WTC11 (cell line): ENCODE data around the gene RITA1.

Source experiments
- ATF2 ChIP-seq: sonication (generic); formaldehyde crosslinking; IDR thresholded peaks from 2 replicates; pipeline ENCODE4 v1.8.1; 2022; ENCODE audit warnings: low read depth, missing genetic modification reagents, borderline replicate concordance
- CREM ChIP-seq: sonication (generic); formaldehyde crosslinking; IDR thresholded peaks from 2 replicates; pipeline ENCODE4 v1.8.1; 2022; ENCODE audit warnings: mild to moderate bottlenecking, missing genetic modification reagents, moderate library complexity
- CTCF ChIP-seq: fragments of 200-600 bp; IDR thresholded peaks from 2 replicates; pipeline ENCODE4 v1.8.0; 2022; ENCODE audit warnings: antibody characterized with exemption
- FOXJ3 ChIP-seq: sonication (generic); formaldehyde crosslinking; IDR thresholded peaks from 2 replicates; pipeline ENCODE4 v1.9.0; 2021; ENCODE audit warnings: missing genetic modification reagents, mild to moderate bottlenecking, borderline replicate concordance
- JAZF1 ChIP-seq: fragments of 250-450 bp; sonication (Bioruptor Pico); IDR thresholded peaks from 2 replicates; pipeline ENCODE4 v1.9.0; 2021; ENCODE audit warnings: moderate library complexity, mild to moderate bottlenecking, inconsistent platforms
- MXD4 ChIP-seq: fragments of 250-450 bp; sonication (Bioruptor Pico); IDR thresholded peaks from 2 replicates; pipeline ENCODE4 v1.8.0; 2021; ENCODE audit warnings: mild to moderate bottlenecking, moderate library complexity, borderline replicate concordance
- TP53 ChIP-seq: sonication (generic); formaldehyde crosslinking; IDR thresholded peaks from 2 replicates; pipeline ENCODE4 v1.8.1; 2023; ENCODE audit warnings: mild to moderate bottlenecking, missing genetic modification reagents
- ZNF121 ChIP-seq: sonication (generic); formaldehyde crosslinking; IDR thresholded peaks from 2 replicates; pipeline ENCODE4 v1.8.0; 2023; ENCODE audit warnings: missing genetic modification reagents
- ZNF232 ChIP-seq: sonication (generic); formaldehyde crosslinking; IDR thresholded peaks from 2 replicates; pipeline ENCODE4 v1.8.0; 2022; ENCODE audit warnings: mild to moderate bottlenecking, missing genetic modification reagents
- ZNF512 ChIP-seq: sonication (generic); formaldehyde crosslinking; IDR thresholded peaks from 2 replicates; pipeline ENCODE4 v1.8.1; 2022; ENCODE audit warnings: missing genetic modification reagents, borderline replicate concordance

- TF ChIP-seq ATF2, result no peak
- no peak for TF ChIP-seq MXD4 (CRISPR knock-in tag)
- no peak for TF ChIP-seq CTCF
- no peak for TF ChIP-seq JAZF1
- TF ChIP-seq ZNF232, result no peak
- no peak for TF ChIP-seq FOXJ3 (CRISPR knock-in tag)
- TF ChIP-seq ZNF512 (CRISPR knock-in tag), result no peak
- TF ChIP-seq CREM (CRISPR knock-in tag), result no peak
- no peak for TF ChIP-seq TP53 (CRISPR knock-in tag)
- no peak for TF ChIP-seq ZNF121 (CRISPR knock-in tag)
Measured at GRCh38 chr12:113231235-113232088, 45.9 kb downstream of the RITA1 start.
